HEK293T (cell line): ENCODE data around the gene LMAN2.
"Not testable (repeated sequence)": the region's sequence is repeated elsewhere in the genome, so short reads cannot be mapped to it uniquely, and the experiment has no call there.

ENCODE experiments used
- CTCF ChIA-PET: fragments of 350-600 bp; formaldehyde crosslinking; extraction: SDS; loops from one replicate; lab custom pipeline; 2021; ENCODE audit warnings: antibody characterized with exemption, inconsistent platforms; lab: Yijun Ruan, JAX
- POLR2A ChIA-PET: fragments of 350-600 bp; formaldehyde crosslinking; extraction: SDS; loops from one replicate; lab custom pipeline; 2020; ENCODE audit warnings: antibody characterized with exemption, inconsistent platforms; lab: Yijun Ruan, JAX
- DNase-seq: peaks from one replicate; pipeline ENCODE4 v3.0.0; 2012; ENCODE audit warnings: mixed read lengths; ENCODE audit errors: extremely low spot score
- ARNT ChIP-seq: fragments of 450-650 bp; IDR thresholded peaks from 2 replicates; pipeline ENCODE4 v1.6.1; 2017; ENCODE audit warnings: mild to moderate bottlenecking
- BHLHE40 ChIP-seq: fragments of 450-650 bp; IDR thresholded peaks from 2 replicates; pipeline ENCODE4 v1.6.1; 2016; ENCODE audit warnings: mild to moderate bottlenecking, moderate library complexity, borderline replicate concordance
- CTBP1 ChIP-seq: fragments of 450-650 bp; IDR thresholded peaks from 2 replicates; pipeline ENCODE4 v1.6.1; 2016; ENCODE audit warnings: borderline replicate concordance
- ELF4 ChIP-seq: fragments of 450-650 bp; IDR thresholded peaks from 2 replicates; pipeline ENCODE4 v1.6.1; 2017; ENCODE audit warnings: antibody characterized with exemption
- FOXA1 ChIP-seq: fragments of 450-650 bp; IDR thresholded peaks from 2 replicates; pipeline ENCODE4 v1.6.1; 2016; ENCODE audit warnings: mild to moderate bottlenecking
- FOXK2 ChIP-seq: fragments of 450-650 bp; IDR thresholded peaks from 2 replicates; pipeline ENCODE4 v1.6.1; 2016; ENCODE audit warnings: mild to moderate bottlenecking
- FOXM1 ChIP-seq: fragments of 450-650 bp; IDR thresholded peaks from 2 replicates; pipeline ENCODE4 v1.6.1; 2017; ENCODE audit warnings: mild to moderate bottlenecking, borderline replicate concordance
- HDGF ChIP-seq: fragments of 450-650 bp; IDR thresholded peaks from 2 replicates; pipeline ENCODE4 v1.6.1; 2017; ENCODE audit warnings: antibody characterized with exemption, borderline replicate concordance
- L3MBTL2 ChIP-seq: fragments of 450-650 bp; conservative IDR thresholded peaks from 2 replicates; pipeline ENCODE4 v1.6.1; 2016; ENCODE audit warnings: mild to moderate bottlenecking
- LEF1 ChIP-seq: fragments of 450-650 bp; IDR thresholded peaks from 2 replicates; pipeline ENCODE4 v1.6.1; 2017; ENCODE audit warnings: mild to moderate bottlenecking, borderline replicate concordance
- NFRKB ChIP-seq: fragments of 450-650 bp; IDR thresholded peaks from 2 replicates; pipeline ENCODE4 v1.6.1; 2016; ENCODE audit warnings: mild to moderate bottlenecking, moderate library complexity
- SP1 ChIP-seq: fragments of 450-650 bp; IDR thresholded peaks from 2 replicates; pipeline ENCODE4 v1.6.1; 2017
- SUZ12 ChIP-seq: fragments of 450-650 bp; IDR thresholded peaks from 2 replicates; pipeline ENCODE4 v1.6.1; 2016; ENCODE audit warnings: mild to moderate bottlenecking
- TARDBP ChIP-seq: fragments of 450-650 bp; IDR thresholded peaks from 2 replicates; pipeline ENCODE4 v1.6.1; 2016
- ZNF384 ChIP-seq: fragments of 450-650 bp; IDR thresholded peaks from 2 replicates; pipeline ENCODE4 v1.6.1; 2016
- TF ChIP-seq, protein P1 (sequence below): fragments of 450-650 bp; IDR thresholded peaks from 2 replicates; pipeline ENCODE4 v1.6.1; 2016

The LMAN2 gene

DNA sequence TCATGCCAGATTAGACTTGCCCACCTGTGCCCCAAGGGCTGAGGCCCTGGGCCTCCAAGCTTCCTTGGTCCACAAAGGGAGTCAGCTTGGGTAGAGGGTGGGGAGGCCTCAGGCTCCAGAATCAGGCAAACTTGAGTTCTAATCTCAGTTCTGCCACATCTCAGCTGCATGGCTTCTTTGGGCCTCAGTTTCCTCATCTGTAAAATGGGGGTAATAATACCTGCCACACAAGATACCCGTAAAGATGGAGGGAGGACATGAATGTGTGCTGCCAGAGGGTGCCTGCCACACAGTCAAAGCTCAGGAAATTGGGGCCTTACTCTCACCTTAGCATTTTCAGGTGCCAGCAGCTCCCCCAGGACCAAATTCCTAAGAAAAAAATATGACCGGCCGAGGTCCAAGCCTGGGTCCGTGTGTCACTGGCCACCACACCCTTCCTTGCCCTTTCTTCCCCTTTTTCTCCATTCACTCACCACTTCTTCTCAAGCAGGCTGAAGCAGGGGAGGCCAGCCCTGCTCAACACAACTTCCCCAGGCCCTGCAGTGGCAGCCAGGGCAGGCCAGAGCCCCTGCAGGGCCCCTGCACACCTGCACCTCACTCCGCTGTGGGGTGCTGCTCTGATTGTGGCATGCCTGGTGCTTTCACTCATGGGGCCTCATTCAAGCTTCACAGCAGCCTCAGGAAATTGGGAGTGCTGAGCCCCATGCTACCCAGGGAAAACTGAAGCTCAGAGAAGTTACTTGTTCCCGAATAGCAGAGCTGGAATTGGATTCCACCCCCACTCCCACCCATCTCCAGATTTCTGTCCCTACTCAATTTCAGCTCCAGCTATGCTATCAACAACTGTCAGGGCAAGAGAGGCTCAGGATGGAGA is 10.2 kb upstream of the LMAN2 start:
- ChIA-PET POLR2A (interaction anchor here (3.5 kb wide), 1 partner anchor 10 kb away, joined by 42 read pairs; the partner anchor contains the start of gene LMAN2), CTCF (interaction anchor here (0.7 kb wide), 2 partner anchors 9 to 66 kb away, joined by 3 to 5 read pairs; no protein-coding TSS in a partner anchor)
- TF ChIP-seq FOXM1, result no peak
- TF ChIP-seq SP1, result no peak
- no peak for TF ChIP-seq LEF1
- TF ChIP-seq ZNF384, result no peak
- TF ChIP-seq CTBP1, result no peak
- TF ChIP-seq SUZ12, result no peak
- TF ChIP-seq NFRKB, result no peak
- TF ChIP-seq FOXA1, result no peak
- no peak for TF ChIP-seq HDGF
- TF ChIP-seq, protein P1, sequence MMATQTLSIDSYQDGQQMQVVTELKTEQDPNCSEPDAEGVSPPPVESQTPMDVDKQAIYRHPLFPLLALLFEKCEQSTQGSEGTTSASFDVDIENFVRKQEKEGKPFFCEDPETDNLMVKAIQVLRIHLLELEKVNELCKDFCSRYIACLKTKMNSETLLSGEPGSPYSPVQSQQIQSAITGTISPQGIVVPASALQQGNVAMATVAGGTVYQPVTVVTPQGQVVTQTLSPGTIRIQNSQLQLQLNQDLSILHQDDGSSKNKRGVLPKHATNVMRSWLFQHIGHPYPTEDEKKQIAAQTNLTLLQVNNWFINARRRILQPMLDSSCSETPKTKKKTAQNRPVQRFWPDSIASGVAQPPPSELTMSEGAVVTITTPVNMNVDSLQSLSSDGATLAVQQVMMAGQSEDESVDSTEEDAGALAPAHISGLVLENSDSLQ, result no peak
- TF ChIP-seq FOXK2, result no peak
- no peak for TF ChIP-seq ARNT
- TF ChIP-seq L3MBTL2, result no peak
- DNase-seq, result no peak

GRCh38 chr5:177360740-177361139 is 9.3 kb upstream of the LMAN2 start:
- ChIA-PET POLR2A (interaction anchor here (1.0 to 3.5 kb wide), 3 partner anchors 9 to 18 kb away, joined by 3 to 42 read pairs (median 3); partner anchors contain the start of gene LMAN2), CTCF (interaction anchor here (0.7 to 1.1 kb wide), 2 partner anchors 9 to 53 kb away, joined by 3 read pairs; partner anchors contain the start of gene LMAN2)
- not testable (repeated sequence) for DNase-seq

- POLR2A ChIA-PET, result interaction anchor here (1.1 to 3.5 kb wide), 2 partner anchors 8 to 14 kb away, joined by 3 to 42 read pairs; partner anchors contain the start of gene LMAN2
- no peak for TF ChIP-seq ZNF384
- TF ChIP-seq FOXK2, result no peak
- TF ChIP-seq FOXA1, result no peak
- no peak for TF ChIP-seq ELF4
- no peak for TF ChIP-seq FOXM1
- no peak for TF ChIP-seq TARDBP
- TF ChIP-seq ARNT, result no peak
- TF ChIP-seq HDGF, result no peak
- TF ChIP-seq BHLHE40, result no peak
- no peak for TF ChIP-seq CTBP1
- no peak for TF ChIP-seq SUZ12
- CTCF ChIA-PET, result interaction anchor here (0.7 to 1.1 kb wide), 2 partner anchors 8 to 54 kb away, joined by 3 read pairs; partner anchors contain the start of gene LMAN2
- DNase-seq, result no peak
Observed at GRCh38 chr5:177359860-177360259, 8.4 kb upstream of the LMAN2 start.

- POLR2A ChIA-PET, result interaction anchor here (3.5 kb wide), 1 partner anchor 8 kb away, joined by 42 read pairs; the partner anchor contains the start of gene LMAN2
- DNase-seq, result no peak
- CTCF ChIA-PET, result no interaction called here
- TF ChIP-seq CTBP1 (no peak), BHLHE40 (no peak)
Observed at GRCh38 chr5:177359451-177359851, 8.0 kb upstream of the LMAN2 start.

DNA sequence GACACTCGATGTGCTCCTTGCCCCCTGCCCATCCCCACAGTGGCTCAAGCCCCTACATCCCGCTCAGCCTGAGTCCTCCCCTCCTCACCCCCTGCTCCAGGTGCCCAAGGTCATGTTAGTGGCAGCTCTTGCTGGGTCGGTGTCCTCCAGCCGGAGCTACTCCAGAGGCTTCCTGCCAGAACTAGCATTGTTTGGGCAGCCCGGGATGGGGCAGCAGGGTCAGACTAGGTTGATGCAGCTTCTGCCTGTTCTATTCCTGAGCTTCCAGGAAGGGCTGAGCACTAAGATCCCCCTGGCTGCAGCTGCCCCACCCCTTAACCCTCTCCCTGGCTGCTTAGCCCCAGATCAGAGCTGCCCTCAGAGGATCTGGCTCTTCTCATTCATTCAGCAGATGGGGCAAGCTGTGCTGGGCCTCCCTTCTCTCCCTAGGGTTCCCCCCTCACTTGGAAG is 6.9 kb upstream of the LMAN2 start:
- no peak for DNase-seq
- CTCF ChIA-PET, result interaction anchor here (1.4 kb wide), 1 partner anchor 11 kb away, joined by 3 read pairs; no protein-coding TSS in a partner anchor
- TF ChIP-seq FOXA1 (no peak), LEF1 (no peak), ELF4 (no peak), CTBP1 (no peak), FOXK2 (no peak), SP1 (no peak), L3MBTL2 (no peak)
- TF ChIP-seq, protein P1, result no peak
- POLR2A ChIA-PET, result no interaction called here

GRCh38 chr5:177357459-177358351 is 6.2 kb upstream of the LMAN2 start, which contains the start of gene RGS14:
Gene RGS14 (plus strand): TSS chr5:177357924. CDS start chr5:177358025, 101 bp downstream.
- no peak for TF ChIP-seq SP1
- TF ChIP-seq FOXM1, result no peak
- no peak for TF ChIP-seq SUZ12
- TF ChIP-seq ARNT, result no peak
- TF ChIP-seq ELF4, result no peak
- TF ChIP-seq, protein P1, result no peak
- no peak for TF ChIP-seq FOXA1
- no peak for TF ChIP-seq ZNF384
- no peak for TF ChIP-seq BHLHE40
- TF ChIP-seq FOXK2, result no peak
- no peak for TF ChIP-seq LEF1
- POLR2A ChIA-PET, result no interaction called here
- CTCF ChIA-PET, result interaction anchor here (1.0 to 1.4 kb wide), 2 partner anchors 11 to 13 kb away, joined by 3 to 4 read pairs; no protein-coding TSS in a partner anchor
- no peak for DNase-seq
